ENCODE results near the gene OLA1.

The OLA1 gene

GRCh38 chr2:174176898-174177297, 71.4 kb downstream of the OLA1 start:
- no peak for ATAC-seq

- no peak for ATAC-seq
Observed at GRCh38 chr2:174174741-174175140, 73.6 kb downstream of the OLA1 start.

GRCh38 chr2:174172802-174173355, 75.5 kb downstream of the OLA1 start:
- ATAC-seq = no peak

GRCh38 chr2:174171686-174172445, 76.5 kb downstream of the OLA1 start:
- ATAC-seq = no peak

GRCh38 chr2:174169372-174169771, 79.0 kb downstream of the OLA1 start:
- ATAC-seq = no peak

GRCh38 chr2:174166261-174166660, 82.1 kb downstream of the OLA1 start:
- no peak for ATAC-seq

GRCh38 chr2:174161490-174161889, 86.8 kb downstream of the OLA1 start:
- no peak for ATAC-seq

GRCh38 chr2:174158003-174158402, 90.3 kb downstream of the OLA1 start:
- peak in 1 of 2 donors; percentile 30 for ATAC-seq

- no peak for ATAC-seq
Observed at GRCh38 chr2:174157053-174157452, 91.3 kb downstream of the OLA1 start.

GRCh38 chr2:174153757-174154680, 94.3 kb downstream of the OLA1 start:
- no peak for ATAC-seq

- ATAC-seq = no peak
Observed at GRCh38 chr2:174149530-174149929, 98.8 kb downstream of the OLA1 start.

GRCh38 chr2:174148833-174149232, 99.5 kb downstream of the OLA1 start:
- ATAC-seq = no peak

GRCh38 chr2:174145827-174146226, 102.5 kb downstream of the OLA1 start:
- no peak for ATAC-seq

- no peak for ATAC-seq
Observed at GRCh38 chr2:174142290-174142689, 106.0 kb downstream of the OLA1 start.

GRCh38 chr2:174138161-174138560, 110.2 kb downstream of the OLA1 start:
- ATAC-seq = no peak

GRCh38 chr2:174135981-174136380, 112.4 kb downstream of the OLA1 start:
- ATAC-seq = no peak

GRCh38 chr2:174125090-174125489, 123.2 kb downstream of the OLA1 start:
- no peak for ATAC-seq

- ATAC-seq = no peak
Observed at GRCh38 chr2:174124181-174124580, 124.2 kb downstream of the OLA1 start.

GRCh38 chr2:174122185-174122584, 126.1 kb downstream of the OLA1 start:
- ATAC-seq = no peak

- no peak for ATAC-seq
Observed at GRCh38 chr2:174121612-174122011, 126.7 kb downstream of the OLA1 start.

GRCh38 chr2:174121175-174121574, 127.2 kb downstream of the OLA1 start:
- no peak for ATAC-seq

- ATAC-seq = peak; percentile 90 to 95
Observed at GRCh38 chr2:174120346-174120745, 128.0 kb downstream of the OLA1 start.

Measured in activated CD4-positive, CD25-positive, alpha-beta regulatory T cell treated with anti-CD3 and anti-CD28 coated beads, Interleukin-2, amount 50 U/mL, for 24 hours (primary cell).